GM18502 (cell line): ENCODE data around the gene DICER1.

Source experiments
- ATAC-seq: cut with Tn5 transposase; IDR thresholded peaks from one replicate; pipeline ENCODE4 v1.9.1; 2021; ENCODE audit warnings: mild to moderate bottlenecking; ENCODE audit not compliant: unreplicated experiment, poor library complexity

DICER1 gene

GRCh38 chr14:95044463-95045105 is 112.7 kb downstream of the DICER1 start:
- no peak for ATAC-seq

GRCh38 chr14:95043732-95044462 is 113.4 kb downstream of the DICER1 start:
- ATAC-seq = no peak

- ATAC-seq = no peak
Measured at GRCh38 chr14:95043314-95043713, 114.0 kb downstream of the DICER1 start.

GRCh38 chr14:95041477-95042020 is 115.8 kb downstream of the DICER1 start:
- ATAC-seq = no peak

DNA sequence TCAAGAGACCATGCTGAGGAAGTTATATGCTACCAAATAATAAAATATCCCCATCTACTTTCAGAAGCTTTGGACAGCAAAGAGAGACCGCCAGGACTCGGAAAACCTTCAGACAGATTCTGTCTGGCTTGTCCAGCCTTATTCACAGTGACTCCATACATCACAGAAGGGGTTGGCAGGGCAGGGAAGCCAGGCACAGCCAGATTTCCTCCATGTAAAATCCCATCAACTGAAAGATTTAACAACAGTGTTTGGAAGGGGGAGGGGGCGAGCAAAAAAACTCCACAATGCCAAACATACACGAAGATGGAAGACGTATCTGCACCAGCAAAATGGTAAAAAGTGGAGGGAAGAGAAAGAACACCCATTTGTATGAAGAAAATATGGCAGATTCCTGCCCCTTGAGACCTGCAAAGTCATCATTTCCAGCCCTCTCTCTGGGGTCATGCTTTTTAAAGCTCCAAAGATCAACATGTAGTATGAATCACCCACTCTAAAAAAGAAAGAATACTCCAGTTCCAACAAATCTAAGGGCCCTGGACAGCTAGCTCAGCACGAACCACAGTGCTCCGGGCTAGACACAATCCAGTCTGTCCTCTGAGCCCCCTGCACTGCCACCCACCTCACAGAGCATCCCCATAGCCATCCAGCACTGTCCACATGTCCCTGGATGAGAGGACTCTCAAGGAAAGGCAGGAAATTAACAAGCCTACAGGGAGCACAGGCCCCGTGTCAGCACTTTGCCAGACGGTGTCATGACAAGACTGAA is 116.4 kb downstream of the DICER1 start:
- ATAC-seq = no peak

DNA sequence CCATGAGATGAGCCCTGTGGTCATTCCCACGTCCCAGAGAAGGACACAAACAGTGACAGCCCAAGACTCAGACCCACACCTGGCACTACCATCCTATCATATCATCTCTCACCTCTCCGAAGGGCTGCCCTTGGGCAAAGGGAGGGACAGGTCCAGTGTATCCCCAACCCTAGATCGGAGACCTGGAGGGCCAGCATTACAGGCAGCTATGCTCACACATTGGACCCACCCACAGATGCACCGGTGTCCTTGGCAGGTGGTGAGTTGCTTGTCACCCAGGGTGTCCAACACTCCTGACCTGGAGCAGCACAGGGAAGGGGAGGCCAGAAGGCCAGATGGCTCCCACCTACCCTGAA is 117.4 kb downstream of the DICER1 start:
- no peak for ATAC-seq

DNA sequence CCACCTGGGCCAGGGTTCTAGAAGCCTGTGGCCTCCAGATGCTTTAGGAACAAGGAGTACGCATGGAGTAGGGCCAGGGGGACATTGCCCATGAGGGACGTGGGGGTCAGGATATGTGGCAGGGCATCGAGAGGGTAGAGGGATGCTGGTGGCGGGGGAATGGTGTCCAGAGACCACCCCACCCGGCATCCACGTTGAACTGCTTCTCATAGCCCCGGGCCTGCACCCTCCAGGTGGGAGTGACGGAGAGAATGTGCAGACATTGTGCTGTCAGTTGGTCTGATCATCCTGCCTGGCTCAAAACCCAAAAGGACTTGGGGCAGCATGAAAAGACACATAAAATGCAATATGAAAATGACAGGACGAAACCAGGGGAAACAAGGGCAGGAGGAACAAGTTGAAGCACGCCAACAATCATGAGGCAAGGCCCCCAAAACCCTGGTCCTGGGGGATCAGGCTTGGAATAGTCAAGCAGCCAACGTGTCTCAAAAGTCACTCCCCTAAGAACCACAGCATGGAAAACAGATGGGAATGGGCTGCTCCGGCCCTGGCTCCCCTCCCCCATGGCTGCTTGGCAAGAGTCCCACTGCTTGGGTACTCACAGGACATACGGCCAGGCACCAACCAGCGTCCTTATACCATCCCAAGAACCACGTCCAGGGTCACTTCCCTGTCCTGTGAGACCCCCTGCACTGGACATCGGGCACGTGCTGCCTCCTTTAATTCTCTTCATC is 117.9 kb downstream of the DICER1 start:
- ATAC-seq = no peak

DNA sequence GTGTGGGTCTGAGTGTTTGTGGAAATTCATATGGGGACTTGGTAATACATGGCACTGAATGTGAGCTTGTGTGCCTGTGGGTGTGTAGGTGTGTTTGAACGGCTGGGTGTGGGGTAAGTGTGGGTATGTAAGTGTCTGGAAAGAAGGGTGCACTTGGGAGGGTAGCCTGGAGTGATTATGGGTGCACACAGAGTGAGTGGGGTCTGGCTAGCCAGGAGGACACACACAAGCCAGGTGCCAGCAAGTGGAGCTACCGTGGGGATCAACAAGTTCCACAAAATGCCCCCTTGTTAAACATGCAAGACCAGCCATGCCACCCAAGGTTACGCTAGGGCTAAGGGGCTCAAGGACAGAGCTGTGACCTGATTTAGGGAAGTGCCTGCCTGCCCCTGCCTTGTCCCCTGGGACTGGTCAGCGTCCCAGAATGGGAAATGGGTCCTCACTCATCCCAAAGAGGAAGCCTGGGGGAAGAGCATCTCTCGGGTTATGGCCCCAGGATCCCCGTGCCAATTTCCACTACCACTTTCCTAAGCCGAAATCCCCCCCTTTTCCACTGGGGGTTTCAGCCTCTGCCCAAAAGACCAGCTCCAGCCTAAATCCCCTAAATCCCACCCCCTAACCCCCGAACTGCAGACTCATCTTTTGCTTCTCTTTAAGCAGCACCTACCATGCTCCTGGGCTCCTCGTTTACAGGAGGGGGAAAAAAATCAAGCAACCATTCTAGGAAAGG is 118.6 kb downstream of the DICER1 start:
- ATAC-seq = no peak

GRCh38 chr14:95037273-95037672 is 120.1 kb downstream of the DICER1 start:
- no peak for ATAC-seq
